ENCODE results near the gene RTCB. TPM values are rescaled to one million over a fixed set of nuclear protein-coding genes. Genes with fewer than 3 reads are reported as not detected.
"Not testable (repeated sequence)": the region's sequence is repeated elsewhere in the genome, so short reads cannot be mapped to it uniquely, and the experiment has no call there.

The RTCB gene
- total RNA-seq, 1 donor from 2014 or later, result 61.1 TPM

GRCh38 chr22:32355760-32356159 lies 56.3 kb downstream of the RTCB start:
- no peak for ATAC-seq
- no peak for TF ChIP-seq CTCF (IDR thresholded peaks at IDR 0.05)

GRCh38 chr22:32354360-32355351 lies 57.4 kb downstream of the RTCB start:
- peak overlapping the region; percentile 37 for H3K27ac ChIP-seq
- H3K4me3 ChIP-seq, result peak overlapping the region; percentile 29
- DNase-seq (no peak), ATAC-seq (peak; percentile 29)
- H3K36me3 ChIP-seq, result no peaks in the 10 kb centered on the region
- no peak for TF ChIP-seq CTCF (IDR thresholded peaks at IDR 0.05)
- no peaks in the 10 kb centered on the region for H3K27me3 ChIP-seq
- H3K4me1 ChIP-seq, result no peaks in the 10 kb centered on the region
- intact Hi-C loops (cut with DNase I), result no loop called here
- H3K9me3 ChIP-seq, result no peaks in the 10 kb centered on the region

More at GRCh38 chr22:32355760-32356159, 56.3 kb downstream of the RTCB start:
- no peak overlapping the region for H3K4me3 ChIP-seq
- intact Hi-C loops (cut with DNase I), result no loop called here
- no peaks in the 10 kb centered on the region for H3K4me1 ChIP-seq
- no peak for DNase-seq
- H3K36me3 ChIP-seq, result no peaks in the 10 kb centered on the region
- H3K27ac ChIP-seq, result no peak overlapping the region
- H3K9me3 ChIP-seq, result no peaks in the 10 kb centered on the region
- no peaks in the 10 kb centered on the region for H3K27me3 ChIP-seq

GRCh38 chr22:32353840-32354239 lies 58.2 kb downstream of the RTCB start:
- no peak overlapping the region for H3K27ac ChIP-seq
- H3K4me3 ChIP-seq, result no peak overlapping the region
- ATAC-seq (no peak), DNase-seq (no peak)
- H3K36me3 ChIP-seq, result no peaks in the 10 kb centered on the region
- no peaks in the 10 kb centered on the region for H3K4me1 ChIP-seq
- TF ChIP-seq CTCF (IDR thresholded peaks at IDR 0.05), result no peak
- H3K9me3 ChIP-seq, result no peaks in the 10 kb centered on the region
- no peaks in the 10 kb centered on the region for H3K27me3 ChIP-seq
- intact Hi-C loops (cut with DNase I), result no loop called here

- intact Hi-C loops (cut with DNase I), result no loop called here
- ATAC-seq (no peak), DNase-seq (no peak)
- H3K4me1 ChIP-seq, result no peaks in the 10 kb centered on the region
- H3K9me3 ChIP-seq, result no peaks in the 10 kb centered on the region
- H3K27ac ChIP-seq, result no peak overlapping the region
- TF ChIP-seq CTCF (IDR thresholded peaks at IDR 0.05), result no peak
- H3K27me3 ChIP-seq, result no peaks in the 10 kb centered on the region
- no peak overlapping the region for H3K4me3 ChIP-seq
- H3K36me3 ChIP-seq, result no peaks in the 10 kb centered on the region
These were observed 58.8 kb downstream of the RTCB start for GRCh38 chr22:32353292-32353691.

- no peaks in the 10 kb centered on the region for H3K9me3 ChIP-seq
- H3K27me3 ChIP-seq, result no peaks in the 10 kb centered on the region
- DNase-seq, result no peak
- H3K4me3 ChIP-seq, result no peak overlapping the region
- H3K4me1 ChIP-seq, result no peaks in the 10 kb centered on the region
- intact Hi-C loops (cut with DNase I), result no loop called here
- no peaks in the 10 kb centered on the region for H3K36me3 ChIP-seq
- no peak for ATAC-seq
- H3K27ac ChIP-seq, result no peak overlapping the region
- no peak for TF ChIP-seq CTCF (IDR thresholded peaks at IDR 0.05)
These were observed 59.4 kb downstream of the RTCB start for GRCh38 chr22:32352681-32353080.

- H3K27me3 ChIP-seq; H3K4me3 ChIP-seq; H3K36me3 ChIP-seq; DNase-seq; intact Hi-C loops (cut with DNase I); H3K27ac ChIP-seq; H3K4me1 ChIP-seq; H3K9me3 ChIP-seq; ATAC-seq: not testable (repeated sequence)
These were observed 60.2 kb downstream of the RTCB start for GRCh38 chr22:32351875-32352274.

Data from upper lobe of right lung (tissue), 1 donor.